Stimulated activated naive CD8-positive, alpha-beta T cell treated with anti-CD3 and anti-CD28 coated beads, Interleukin-15, Interleukin-2, amounts not matched to agents 100 ng/mL and 50 ng/mL, for 24 hours (primary cell): Measurements from ENCODE around the gene ZBTB48.
"Not testable (repeated sequence)": the region's sequence is repeated elsewhere in the genome, so short reads cannot be mapped to it uniquely, and the experiment has no call there.

ENCODE experiments used
- H3K27ac Mint-ChIP-seq: one replicate; pipeline ENCODE4 v1.8.0; 2021; ENCODE audit warnings: mild to moderate bottlenecking, mixed read lengths
- H3K27me3 Mint-ChIP-seq: one replicate; pipeline ENCODE4 v1.8.0; 2021; ENCODE audit warnings: mixed read lengths
- H3K36me3 Mint-ChIP-seq: one replicate; pipeline ENCODE4 v1.8.0; 2021; ENCODE audit warnings: low read depth, mixed read lengths
- H3K4me1 Mint-ChIP-seq: one replicate; pipeline ENCODE4 v1.8.0; 2021; ENCODE audit warnings: low read depth, mixed read lengths
- H3K4me3 Mint-ChIP-seq: one replicate; pipeline ENCODE4 v1.8.0; 2021; ENCODE audit warnings: mild to moderate bottlenecking, mixed read lengths
- H3K9me3 Mint-ChIP-seq: one replicate; pipeline ENCODE4 v1.8.0; 2021; ENCODE audit warnings: mixed read lengths

ZBTB48 gene

DNA sequence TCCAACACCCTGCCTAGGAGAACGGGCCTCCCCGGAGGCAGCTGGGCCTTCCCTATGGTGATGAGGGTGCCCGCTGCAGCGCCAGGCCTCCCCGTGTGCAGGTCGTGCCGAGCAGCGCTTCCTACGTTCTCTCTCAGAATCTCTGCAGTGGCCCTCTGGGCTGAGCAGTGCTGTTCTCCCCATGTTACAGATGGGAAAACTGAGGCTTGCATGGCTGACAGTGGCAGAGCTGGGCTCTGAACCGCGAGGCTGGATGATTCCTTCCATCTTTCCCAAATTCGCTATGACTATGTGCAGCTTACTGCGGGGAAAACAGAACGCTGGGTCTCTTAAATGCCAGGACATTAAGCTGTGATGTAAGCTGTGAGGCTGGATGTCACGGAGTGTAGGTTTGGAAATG lies 14.0 kb downstream of the ZBTB48 start:
- Mint-ChIP-seq H3K9me3 (no peaks in the 10 kb centered on the region), H3K36me3 (peaks cover 57% of the 10 kb centered on the region), H3K27me3 (no peaks in the 10 kb centered on the region), H3K4me3 (no peak overlapping the region), H3K4me1 (peaks cover 34% of the 10 kb centered on the region), H3K27ac (no peak overlapping the region)

DNA sequence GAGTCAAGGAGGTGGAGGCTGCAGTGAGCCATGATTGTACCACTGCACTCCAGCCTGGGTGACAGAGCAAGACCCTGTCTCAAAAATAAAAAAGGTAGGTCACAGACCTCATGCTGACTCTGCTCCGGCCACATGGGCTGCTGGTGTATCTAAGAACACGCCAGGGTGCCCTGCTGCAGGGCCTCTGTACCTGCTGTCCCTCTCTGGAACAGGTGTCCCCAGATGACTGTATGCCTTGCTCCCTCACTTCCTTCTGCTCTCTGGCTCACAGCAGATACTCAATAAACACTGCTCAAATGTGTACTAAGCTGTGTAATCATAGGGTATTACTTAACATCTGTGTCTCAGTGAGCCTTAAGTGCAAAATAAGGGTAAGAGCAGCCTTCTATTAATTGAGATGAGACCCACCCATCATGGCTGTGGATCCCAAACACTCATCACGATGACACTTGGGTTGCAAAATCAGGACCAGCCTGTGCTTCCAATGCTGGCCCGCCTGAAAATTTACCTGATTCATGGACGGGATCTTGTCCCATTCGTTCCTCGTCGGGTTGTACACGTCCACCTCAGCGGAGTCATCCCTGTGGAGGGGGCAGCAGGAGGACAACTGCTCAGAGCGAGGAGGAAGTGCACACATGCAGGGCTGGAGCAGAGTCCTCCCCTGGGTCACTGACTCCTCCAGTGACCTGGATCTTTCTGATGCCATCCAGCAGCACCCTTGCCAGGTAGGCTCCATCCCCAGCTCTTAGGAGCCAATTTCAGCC lies 15.4 kb downstream of the ZBTB48 start:
- Mint-ChIP-seq H3K4me1 (peaks cover 47% of the 10 kb centered on the region), H3K36me3 (peaks cover 60% of the 10 kb centered on the region), H3K27ac (peak overlapping the region; percentile 54), H3K9me3 (no peaks in the 10 kb centered on the region), H3K4me3 (no peak overlapping the region), H3K27me3 (no peaks in the 10 kb centered on the region)

DNA sequence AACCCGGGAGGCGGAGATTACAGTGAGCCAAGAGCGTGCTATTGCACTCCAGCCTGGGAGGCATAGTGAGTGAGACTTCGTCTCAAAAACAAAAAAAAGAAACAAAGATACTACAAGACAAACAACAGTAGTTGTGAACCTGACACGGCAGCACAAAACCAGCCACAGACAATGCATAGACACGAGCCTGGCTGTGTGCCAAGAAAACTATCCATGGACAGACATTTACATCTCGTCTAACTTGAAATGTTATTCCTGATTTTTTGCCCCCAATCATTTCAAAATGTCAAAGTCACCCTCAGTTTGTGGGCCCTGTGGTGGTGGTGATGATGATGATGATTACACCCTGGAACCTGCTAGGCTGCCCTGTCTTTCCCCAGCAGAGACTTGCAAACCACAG lies 16.6 kb downstream of the ZBTB48 start:
- H3K4me3 Mint-ChIP-seq: no peak overlapping the region
- peaks cover 53% of the 10 kb centered on the region for H3K4me1 Mint-ChIP-seq
- no peaks in the 10 kb centered on the region for H3K9me3 Mint-ChIP-seq
- H3K36me3 Mint-ChIP-seq: peaks cover 58% of the 10 kb centered on the region
- H3K27me3 Mint-ChIP-seq: no peaks in the 10 kb centered on the region
- peak overlapping the region; percentile 36 for H3K27ac Mint-ChIP-seq

- no peaks in the 10 kb centered on the region for H3K27me3 Mint-ChIP-seq
- H3K4me1 Mint-ChIP-seq: peaks cover 50% of the 10 kb centered on the region
- H3K27ac Mint-ChIP-seq: no peak overlapping the region
- peaks cover 58% of the 10 kb centered on the region for H3K36me3 Mint-ChIP-seq
- H3K9me3 Mint-ChIP-seq: no peaks in the 10 kb centered on the region
- no peak overlapping the region for H3K4me3 Mint-ChIP-seq
These were observed 17.3 kb downstream of the ZBTB48 start for GRCh38 chr1:6596886-6597776.

DNA sequence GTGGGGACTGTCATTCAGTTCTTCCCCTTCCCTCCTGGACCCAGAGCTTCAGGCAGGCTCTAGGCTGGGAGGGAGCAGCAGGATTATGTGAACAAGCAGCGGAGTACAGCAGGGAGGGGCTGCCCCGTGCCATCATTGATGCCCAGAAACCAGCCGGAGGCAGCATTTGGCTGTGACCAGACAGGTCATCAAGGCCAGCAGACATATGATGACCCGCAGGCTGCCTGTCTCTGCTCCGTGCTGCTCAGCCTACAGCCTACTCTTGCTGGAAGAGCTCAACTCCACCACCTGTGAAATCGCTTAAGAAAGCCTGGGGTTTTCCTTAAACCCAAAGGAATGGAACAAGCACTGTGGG lies 18.0 kb downstream of the ZBTB48 start:
- Mint-ChIP-seq H3K4me1 (peaks cover 50% of the 10 kb centered on the region), H3K36me3 (peaks cover 58% of the 10 kb centered on the region), H3K27me3 (no peaks in the 10 kb centered on the region), H3K4me3 (no peak overlapping the region), H3K27ac (no peak overlapping the region), H3K9me3 (no peaks in the 10 kb centered on the region)

GRCh38 chr1:6599141-6599975 lies 19.6 kb downstream of the ZBTB48 start:
- H3K9me3 Mint-ChIP-seq: no peaks in the 10 kb centered on the region
- no peaks in the 10 kb centered on the region for H3K27me3 Mint-ChIP-seq
- H3K4me1 Mint-ChIP-seq: peaks cover 56% of the 10 kb centered on the region
- peaks cover 53% of the 10 kb centered on the region for H3K36me3 Mint-ChIP-seq
- H3K4me3 Mint-ChIP-seq: peak overlapping the region; percentile 95
- peak overlapping the region; percentile 93 for H3K27ac Mint-ChIP-seq

DNA sequence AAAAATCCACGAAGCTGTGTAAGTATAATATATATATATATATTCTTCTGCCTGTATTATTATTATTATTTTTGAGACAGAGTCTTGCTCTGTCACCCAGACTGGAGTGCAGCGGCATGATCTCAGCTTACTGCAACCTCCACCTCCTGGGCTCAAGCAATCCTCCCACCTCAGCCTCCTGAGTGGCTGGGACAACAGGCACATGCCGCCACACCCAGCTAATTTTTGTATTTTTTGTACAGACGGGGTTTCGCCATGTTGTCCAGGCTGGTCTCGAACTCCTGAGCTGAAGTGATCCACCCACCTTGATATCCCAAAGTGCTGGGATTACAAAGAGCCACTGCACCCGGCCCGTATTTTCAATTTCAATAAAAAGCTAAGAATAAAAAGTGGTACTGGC lies 20.2 kb downstream of the ZBTB48 start:
- not testable (repeated sequence) for H3K27me3 Mint-ChIP-seq, H3K9me3 Mint-ChIP-seq
- peaks cover 50% of the 10 kb centered on the region for H3K36me3 Mint-ChIP-seq
- peaks cover 58% of the 10 kb centered on the region for H3K4me1 Mint-ChIP-seq
- peak overlapping the region; percentile 93 for H3K27ac Mint-ChIP-seq
- H3K4me3 Mint-ChIP-seq: peak overlapping the region; percentile 95

GRCh38 chr1:6600410-6601048 lies 20.7 kb downstream of the ZBTB48 start:
- H3K36me3 Mint-ChIP-seq: peaks cover 45% of the 10 kb centered on the region
- no peaks in the 10 kb centered on the region for H3K27me3 Mint-ChIP-seq
- peaks cover 58% of the 10 kb centered on the region for H3K4me1 Mint-ChIP-seq
- no peaks in the 10 kb centered on the region for H3K9me3 Mint-ChIP-seq
- H3K4me3 Mint-ChIP-seq: peak overlapping the region; percentile 95
- peak overlapping the region; percentile 93 for H3K27ac Mint-ChIP-seq

- Mint-ChIP-seq H3K9me3 (no peaks in the 10 kb centered on the region), H3K36me3 (peaks cover 38% of the 10 kb centered on the region), H3K27ac (peak overlapping the region; percentile 93), H3K4me3 (peak overlapping the region; percentile 95), H3K4me1 (peaks cover 53% of the 10 kb centered on the region), H3K27me3 (no peaks in the 10 kb centered on the region)
These were observed 21.5 kb downstream of the ZBTB48 start for GRCh38 chr1:6601049-6601922.

- Mint-ChIP-seq H3K27me3 (no peaks in the 10 kb centered on the region), H3K27ac (peak overlapping the region; percentile 93), H3K4me3 (peak overlapping the region; percentile 95), H3K9me3 (no peaks in the 10 kb centered on the region), H3K4me1 (peaks cover 45% of the 10 kb centered on the region), H3K36me3 (peaks cover 32% of the 10 kb centered on the region)
These were observed 22.3 kb downstream of the ZBTB48 start for GRCh38 chr1:6601923-6602668.

DNA sequence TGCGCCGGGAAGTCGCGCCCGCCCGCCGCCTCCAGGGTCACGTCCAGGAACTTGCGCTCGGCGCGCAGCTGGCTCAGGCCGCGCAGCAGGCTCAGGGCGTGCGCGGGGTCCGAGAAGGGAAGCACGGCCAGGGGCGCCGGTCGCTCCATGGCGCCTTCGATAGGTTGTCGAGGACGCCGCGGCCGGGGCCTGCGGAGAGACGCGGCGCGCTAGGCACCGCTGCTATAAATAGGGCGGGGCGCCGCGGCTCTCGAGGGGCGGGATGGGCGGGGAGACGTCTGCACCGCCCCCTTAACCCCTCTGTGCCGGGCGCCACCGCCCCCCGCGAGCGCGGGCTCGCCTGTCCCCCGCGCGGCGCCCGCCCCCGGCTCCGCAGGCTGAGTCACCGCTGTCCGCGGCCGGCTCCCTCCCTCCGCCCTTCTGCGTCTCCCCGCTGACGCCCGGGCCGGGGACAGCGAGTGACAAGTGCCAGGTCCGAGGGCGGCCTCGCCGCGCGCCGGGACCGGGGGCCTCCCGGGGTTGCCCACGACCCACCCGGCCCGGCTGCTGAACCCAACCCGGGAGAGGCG lies 23.0 kb downstream of the ZBTB48 start, which contains the start of gene KLHL21:
TSS of gene KLHL21 (minus strand) at position 201 of the 569 bp plus-strand sequence. CDS start at position 149, 52 bp downstream.
- H3K4me1 Mint-ChIP-seq: peaks cover 41% of the 10 kb centered on the region
- H3K27me3 Mint-ChIP-seq: no peaks in the 10 kb centered on the region
- no peaks in the 10 kb centered on the region for H3K9me3 Mint-ChIP-seq
- H3K36me3 Mint-ChIP-seq: peaks cover 26% of the 10 kb centered on the region
- peak within 1 kb of the TSS; percentile 95 for H3K4me3 Mint-ChIP-seq
- H3K27ac Mint-ChIP-seq: peak within 1 kb of the TSS; percentile 93

DNA sequence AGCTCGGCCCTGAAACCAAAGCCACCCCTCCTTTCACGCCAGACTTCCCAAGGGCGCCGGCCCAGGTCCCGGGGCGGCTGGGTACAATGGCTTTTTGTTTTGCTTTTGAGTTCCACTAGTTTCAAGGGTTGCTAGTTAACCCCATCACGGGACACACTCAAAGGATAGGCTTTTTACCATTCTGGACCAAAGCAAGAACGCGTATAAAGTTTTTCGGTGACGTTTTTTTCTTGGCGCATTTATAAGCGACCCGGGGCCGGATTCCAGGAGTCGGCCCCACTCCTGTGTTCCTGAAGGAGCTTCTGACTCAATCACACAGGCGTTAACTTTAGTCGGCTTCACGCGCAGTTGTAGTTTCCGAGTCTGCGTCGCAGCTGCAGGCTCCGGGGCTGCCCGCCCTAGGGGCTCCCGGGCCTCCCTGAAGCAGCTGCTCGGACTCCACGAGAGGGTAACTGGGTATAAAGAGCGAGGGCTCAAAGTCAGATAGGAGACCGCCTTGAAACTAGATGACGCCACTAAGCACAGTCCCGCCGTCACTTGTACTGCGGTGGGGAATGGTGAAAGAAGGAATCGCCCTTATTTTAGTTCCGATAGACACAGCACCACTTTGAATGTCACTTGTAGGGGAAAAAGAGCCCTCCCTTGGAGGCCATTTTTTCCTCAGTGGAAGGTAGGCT lies 23.6 kb downstream of the ZBTB48 start:
- H3K4me1 Mint-ChIP-seq: peaks cover 35% of the 10 kb centered on the region
- H3K36me3 Mint-ChIP-seq: peaks cover 21% of the 10 kb centered on the region
- no peaks in the 10 kb centered on the region for H3K27me3 Mint-ChIP-seq
- peak overlapping the region; percentile 93 for H3K27ac Mint-ChIP-seq
- peak overlapping the region; percentile 80 for H3K4me3 Mint-ChIP-seq
- no peaks in the 10 kb centered on the region for H3K9me3 Mint-ChIP-seq
